Measurements from ENCODE around the gene PTX4.

Gene PTX4

GRCh38 chr16:1506494-1507213 is 17.9 kb upstream of the PTX4 start:
- H3K27me3 ChIP-seq (ENCODE audit: control insufficient read depth, insufficient read depth, low read length): no peaks in the 10 kb centered on the region
- H3K9me3 ChIP-seq (ENCODE audit: control insufficient read depth, insufficient read depth, low read length): no peaks in the 10 kb centered on the region
- no peak overlapping the region for H3K27ac ChIP-seq (ENCODE audit: low read depth, low read length)
- H3K4me1 ChIP-seq (ENCODE audit: control insufficient read depth, insufficient read depth, low read length): no peaks in the 10 kb centered on the region
- no peak overlapping the region for H3K4me3 ChIP-seq (ENCODE audit: low read depth, low read length)
- peaks cover 56% of the 10 kb centered on the region for H3K36me3 ChIP-seq (ENCODE audit: control insufficient read depth, insufficient read depth, low read length)
- no peak overlapping the region for H3K9ac ChIP-seq (ENCODE audit: low read depth, low read length)

DNA sequence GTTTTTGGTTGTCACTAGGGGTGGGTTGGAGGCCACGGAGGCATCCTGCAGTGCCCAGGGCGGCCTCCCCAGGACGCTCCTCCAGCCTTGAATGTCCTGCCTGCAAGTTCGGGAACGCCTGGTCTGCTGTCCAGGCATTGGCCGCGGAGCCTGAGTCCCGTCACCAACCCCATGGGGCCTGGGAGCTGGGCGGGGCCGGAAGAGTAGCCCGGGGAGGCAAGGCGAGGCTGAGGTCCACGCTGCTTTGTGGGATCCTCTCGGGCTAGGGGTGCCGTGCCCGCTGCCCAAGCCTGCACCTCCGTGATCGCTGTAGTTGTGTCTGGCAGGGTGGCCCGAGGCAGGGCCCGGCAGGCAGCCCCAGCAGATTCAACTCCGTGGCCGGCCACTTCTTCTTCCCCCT is 17.2 kb upstream of the PTX4 start:
- no peak overlapping the region for H3K9ac ChIP-seq (ENCODE audit: low read depth, low read length)
- no peaks in the 10 kb centered on the region for H3K27me3 ChIP-seq (ENCODE audit: control insufficient read depth, insufficient read depth, low read length)
- H3K27ac ChIP-seq (ENCODE audit: low read depth, low read length): no peak overlapping the region
- peaks cover 64% of the 10 kb centered on the region for H3K36me3 ChIP-seq (ENCODE audit: control insufficient read depth, insufficient read depth, low read length)
- no peaks in the 10 kb centered on the region for H3K4me1 ChIP-seq (ENCODE audit: control insufficient read depth, insufficient read depth, low read length)
- H3K9me3 ChIP-seq (ENCODE audit: control insufficient read depth, insufficient read depth, low read length): no peaks in the 10 kb centered on the region
- no peak overlapping the region for H3K4me3 ChIP-seq (ENCODE audit: low read depth, low read length)

GRCh38 chr16:1505073-1505844 is 16.5 kb upstream of the PTX4 start:
- peaks cover 64% of the 10 kb centered on the region for H3K36me3 ChIP-seq (ENCODE audit: control insufficient read depth, insufficient read depth, low read length)

GRCh38 chr16:1503110-1503955 is 14.6 kb upstream of the PTX4 start:
- Histone ChIP-seq H3K4me1 (ENCODE audit: control insufficient read depth, insufficient read depth, low read length) (no peaks in the 10 kb centered on the region), H3K9me3 (ENCODE audit: control insufficient read depth, insufficient read depth, low read length) (no peaks in the 10 kb centered on the region), H3K4me3 (ENCODE audit: low read depth, low read length) (no peak overlapping the region), H3K27me3 (ENCODE audit: control insufficient read depth, insufficient read depth, low read length) (no peaks in the 10 kb centered on the region), H3K36me3 (ENCODE audit: control insufficient read depth, insufficient read depth, low read length) (peaks cover 64% of the 10 kb centered on the region), H3K27ac (ENCODE audit: low read depth, low read length) (no peak overlapping the region), H3K9ac (ENCODE audit: low read depth, low read length) (no peak overlapping the region)

More at GRCh38 chr16:1505073-1505844, 16.5 kb upstream of the PTX4 start:
- no peak overlapping the region for H3K27ac ChIP-seq (ENCODE audit: low read depth, low read length)
- H3K4me1 ChIP-seq (ENCODE audit: control insufficient read depth, insufficient read depth, low read length): no peaks in the 10 kb centered on the region
- H3K9ac ChIP-seq (ENCODE audit: low read depth, low read length): no peak overlapping the region
- no peak overlapping the region for H3K4me3 ChIP-seq (ENCODE audit: low read depth, low read length)
- no peaks in the 10 kb centered on the region for H3K27me3 ChIP-seq (ENCODE audit: control insufficient read depth, insufficient read depth, low read length)
- H3K9me3 ChIP-seq (ENCODE audit: control insufficient read depth, insufficient read depth, low read length): no peaks in the 10 kb centered on the region

GRCh38 chr16:1502092-1503004 is 13.6 kb upstream of the PTX4 start:
- Histone ChIP-seq H3K27me3 (ENCODE audit: control insufficient read depth, insufficient read depth, low read length) (no peaks in the 10 kb centered on the region), H3K4me3 (ENCODE audit: low read depth, low read length) (no peak overlapping the region), H3K27ac (ENCODE audit: low read depth, low read length) (no peak overlapping the region), H3K9ac (ENCODE audit: low read depth, low read length) (no peak overlapping the region), H3K4me1 (ENCODE audit: control insufficient read depth, insufficient read depth, low read length) (no peaks in the 10 kb centered on the region), H3K36me3 (ENCODE audit: control insufficient read depth, insufficient read depth, low read length) (peaks cover 63% of the 10 kb centered on the region), H3K9me3 (ENCODE audit: control insufficient read depth, insufficient read depth, low read length) (no peaks in the 10 kb centered on the region)

GRCh38 chr16:1501630-1502029 is 12.9 kb upstream of the PTX4 start:
- H3K4me3 ChIP-seq (ENCODE audit: low read depth, low read length): no peak overlapping the region
- H3K9ac ChIP-seq (ENCODE audit: low read depth, low read length): no peak overlapping the region
- H3K27ac ChIP-seq (ENCODE audit: low read depth, low read length): no peak overlapping the region
- H3K36me3 ChIP-seq (ENCODE audit: control insufficient read depth, insufficient read depth, low read length): peaks cover 63% of the 10 kb centered on the region
- no peaks in the 10 kb centered on the region for H3K9me3 ChIP-seq (ENCODE audit: control insufficient read depth, insufficient read depth, low read length)
- H3K4me1 ChIP-seq (ENCODE audit: control insufficient read depth, insufficient read depth, low read length): no peaks in the 10 kb centered on the region
- no peaks in the 10 kb centered on the region for H3K27me3 ChIP-seq (ENCODE audit: control insufficient read depth, insufficient read depth, low read length)

DNA sequence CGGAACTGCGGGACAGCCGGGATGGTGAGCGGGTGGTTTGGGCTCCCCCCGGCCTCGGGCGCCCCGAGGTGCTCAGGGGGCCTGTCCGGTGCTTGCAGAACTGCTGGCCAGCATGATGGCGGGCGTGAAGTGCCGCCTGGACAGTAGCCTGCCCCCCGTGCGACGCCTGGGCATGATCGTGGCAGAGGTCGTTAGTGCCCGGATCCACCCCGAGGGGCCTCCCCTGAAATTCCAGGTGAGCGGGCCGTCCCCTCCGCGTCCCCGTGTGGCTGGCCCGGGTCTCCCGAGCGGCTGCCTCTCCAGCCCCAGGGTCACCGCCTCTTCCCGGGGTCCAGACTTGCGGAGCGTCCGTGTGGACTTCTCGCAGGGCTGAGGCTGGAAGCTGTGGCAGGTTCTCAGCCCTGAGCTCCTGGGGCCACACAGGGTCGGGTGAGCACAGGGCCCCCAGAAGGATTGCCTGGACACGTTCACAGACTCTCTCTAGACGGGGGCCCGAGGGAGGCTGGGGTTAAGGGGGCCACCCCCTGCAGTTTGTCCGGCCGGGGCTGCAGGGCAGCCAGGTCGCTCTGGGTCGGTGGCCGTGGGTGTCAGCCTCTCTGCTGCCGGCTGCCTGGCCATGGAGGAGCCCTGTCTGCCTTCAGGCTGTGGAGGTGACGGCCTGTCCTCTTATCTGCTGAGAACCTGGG is 11.9 kb upstream of the PTX4 start:
- no peaks in the 10 kb centered on the region for H3K4me1 ChIP-seq (ENCODE audit: control insufficient read depth, insufficient read depth, low read length)
- H3K9me3 ChIP-seq (ENCODE audit: control insufficient read depth, insufficient read depth, low read length): no peaks in the 10 kb centered on the region
- H3K4me3 ChIP-seq (ENCODE audit: low read depth, low read length): no peak overlapping the region
- no peak overlapping the region for H3K9ac ChIP-seq (ENCODE audit: low read depth, low read length)
- H3K27me3 ChIP-seq (ENCODE audit: control insufficient read depth, insufficient read depth, low read length): no peaks in the 10 kb centered on the region
- no peak overlapping the region for H3K27ac ChIP-seq (ENCODE audit: low read depth, low read length)
- peaks cover 70% of the 10 kb centered on the region for H3K36me3 ChIP-seq (ENCODE audit: control insufficient read depth, insufficient read depth, low read length)

DNA sequence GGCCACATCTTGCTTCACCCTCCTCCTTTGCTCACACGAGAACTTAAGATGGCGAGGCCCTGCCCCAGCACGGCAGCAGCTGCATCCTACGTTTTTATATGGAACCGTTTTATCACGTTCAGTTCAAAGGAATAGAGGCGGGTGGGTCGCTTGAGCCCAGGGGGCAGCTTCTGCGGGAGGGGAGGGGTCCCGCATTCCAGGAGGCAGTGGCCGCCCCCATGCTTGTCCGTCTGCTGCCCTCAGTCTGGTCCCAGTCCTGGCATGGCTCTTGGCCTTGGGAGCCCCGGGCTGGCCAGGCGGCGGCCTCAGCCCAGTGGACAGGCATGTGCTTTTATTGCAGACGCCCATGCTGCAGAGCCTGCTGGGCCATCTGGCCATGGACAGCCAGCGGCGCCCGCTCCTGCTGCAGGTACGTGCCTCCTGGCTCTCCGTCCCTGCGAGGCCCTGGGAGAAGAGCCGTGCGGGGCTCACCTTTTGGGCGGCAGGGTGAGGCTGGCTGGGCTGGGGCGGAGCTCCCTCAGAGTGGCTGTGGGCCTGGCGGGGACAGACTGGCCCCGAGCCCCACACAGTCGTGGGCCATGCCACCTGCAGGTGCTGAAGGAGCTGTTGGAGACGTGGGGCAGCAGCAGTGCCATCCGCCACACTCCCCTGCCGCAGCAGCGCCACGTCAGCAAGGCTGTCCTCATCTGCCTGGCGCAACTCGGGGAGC is 11.2 kb upstream of the PTX4 start:
- no peaks in the 10 kb centered on the region for H3K9me3 ChIP-seq (ENCODE audit: control insufficient read depth, insufficient read depth, low read length)
- no peak overlapping the region for H3K27ac ChIP-seq (ENCODE audit: low read depth, low read length)
- no peak overlapping the region for H3K9ac ChIP-seq (ENCODE audit: low read depth, low read length)
- H3K4me3 ChIP-seq (ENCODE audit: low read depth, low read length): no peak overlapping the region
- H3K4me1 ChIP-seq (ENCODE audit: control insufficient read depth, insufficient read depth, low read length): no peaks in the 10 kb centered on the region
- no peaks in the 10 kb centered on the region for H3K27me3 ChIP-seq (ENCODE audit: control insufficient read depth, insufficient read depth, low read length)
- peaks cover 76% of the 10 kb centered on the region for H3K36me3 ChIP-seq (ENCODE audit: control insufficient read depth, insufficient read depth, low read length)

- 0 out of 2 replicates have a peak, but pooled peaks cover 2% of the 10 kb centered on the region for H3K4me1 ChIP-seq (ENCODE audit: control insufficient read depth, insufficient read depth, low read length)
- H3K4me3 ChIP-seq (ENCODE audit: low read depth, low read length): no peak overlapping the region
- no peak overlapping the region for H3K9ac ChIP-seq (ENCODE audit: low read depth, low read length)
- H3K36me3 ChIP-seq (ENCODE audit: control insufficient read depth, insufficient read depth, low read length): peaks cover 81% of the 10 kb centered on the region
- H3K27me3 ChIP-seq (ENCODE audit: control insufficient read depth, insufficient read depth, low read length): no peaks in the 10 kb centered on the region
- H3K27ac ChIP-seq (ENCODE audit: low read depth, low read length): no peak overlapping the region
- H3K9me3 ChIP-seq (ENCODE audit: control insufficient read depth, insufficient read depth, low read length): no peaks in the 10 kb centered on the region
These were observed 10.3 kb upstream of the PTX4 start for GRCh38 chr16:1498899-1499676.

Data from HUES48 (cell line).